NCI-H2029 (cell line): ENCODE measurements around the gene SLC66A2.
A peak's percentile ranks its signal among the peaks of the same experiment; 100 is the strongest.
"Not testable (repeated sequence)": the region's sequence is repeated elsewhere in the genome, so short reads cannot be mapped to it uniquely, and the experiment has no call there.

Source experiments
- DNase-seq: peaks from one replicate; lab custom pipeline; 2025; lab: John Stamatoyannopoulos, UW

Gene SLC66A2

GRCh38 chr18:79951545-79952455, at the start of gene SLC66A2:
TSS of gene SLC66A2 (minus strand) at chr18:79951653. CDS start at chr18:79950926, 727 bp downstream.
- DNase-seq: no peak

- no peak for DNase-seq
Measured at GRCh38 chr18:80000877-80001276, 49.4 kb upstream of the SLC66A2 start.

- not testable (repeated sequence) for DNase-seq
Measured at GRCh38 chr18:79999701-80000100, 48.2 kb upstream of the SLC66A2 start.

GRCh38 chr18:79991494-79991893, 40.0 kb upstream of the SLC66A2 start:
- no peak for DNase-seq

DNA sequence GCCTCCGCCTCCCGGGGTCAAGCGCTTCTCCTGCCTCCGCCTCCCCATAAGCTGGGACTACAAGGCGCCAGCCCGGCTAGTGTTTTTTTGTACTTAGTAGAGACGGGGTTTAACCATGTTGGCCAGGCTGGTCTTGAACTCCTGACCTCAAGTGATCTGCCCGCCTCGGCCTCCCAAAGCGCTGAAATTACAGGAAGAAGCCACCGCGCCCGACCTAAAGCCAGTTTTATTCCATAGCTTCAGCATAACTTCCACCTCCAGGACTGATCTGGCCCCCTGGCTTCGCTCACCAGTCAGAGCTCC, 37.7 kb upstream of the SLC66A2 start:
- no peak for DNase-seq

DNA sequence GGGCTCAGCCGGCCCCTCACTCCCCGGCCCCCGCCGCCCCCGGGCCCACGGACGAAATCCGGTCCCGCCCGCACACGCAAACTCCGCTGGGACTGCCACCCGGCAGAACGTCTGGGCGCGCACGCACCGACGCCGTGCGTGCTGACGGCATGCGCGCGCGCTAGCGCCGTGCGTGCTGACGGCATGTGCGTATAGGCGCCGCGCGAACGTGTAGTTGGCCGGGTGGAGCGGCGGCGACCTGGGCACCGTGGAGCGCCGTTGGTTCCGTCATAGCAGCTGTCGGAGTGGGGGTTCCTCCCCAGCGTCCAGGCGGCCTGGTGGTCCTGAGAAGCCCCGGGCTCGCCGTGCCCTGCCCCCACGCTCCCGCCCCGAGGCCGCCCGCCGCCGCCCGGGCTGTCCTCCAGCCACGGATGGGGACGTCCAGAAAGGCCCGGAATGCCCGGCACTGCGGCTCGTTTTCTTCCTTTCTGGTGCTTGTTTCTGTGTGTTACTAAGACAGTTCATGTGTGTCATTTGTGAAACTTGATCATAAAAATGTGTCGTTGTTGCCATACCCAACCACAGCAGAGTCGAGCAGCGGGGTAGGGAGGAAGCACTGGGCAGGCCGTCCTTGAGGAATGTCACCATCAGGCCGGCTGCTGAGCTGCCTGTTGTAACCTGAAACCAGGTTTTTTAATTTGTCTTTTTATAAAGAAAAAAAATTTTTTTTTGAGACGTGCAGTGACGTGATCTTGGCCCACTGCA, 37.2 kb upstream of the SLC66A2 start, which contains the start of gene TXNL4A:
Gene TXNL4A, minus strand, starts transcription at position 113 of the 744 bp plus-strand sequence. CDS start 171 bp downstream, outside the sequence.
- peak; percentile 52 for DNase-seq

DNA sequence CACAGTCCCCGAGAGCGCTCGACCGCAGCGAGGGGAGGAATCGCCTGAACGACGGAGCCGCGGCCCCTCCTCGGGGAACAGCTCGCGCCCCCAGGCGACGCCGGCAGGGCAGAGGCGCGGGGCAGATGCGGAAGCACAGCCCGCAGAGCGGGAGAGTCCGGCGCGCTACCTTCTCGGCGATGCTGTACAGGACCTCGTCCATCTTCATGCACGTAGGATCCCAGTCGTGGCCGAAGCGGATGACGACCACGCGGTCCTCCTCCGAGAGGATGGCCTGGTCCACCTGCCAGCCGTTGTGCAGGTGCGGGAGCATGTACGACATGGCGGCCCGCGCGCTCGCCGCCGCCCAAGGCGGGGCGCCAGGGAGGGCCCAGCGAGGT, 36.6 kb upstream of the SLC66A2 start:
- no peak for DNase-seq

DNA sequence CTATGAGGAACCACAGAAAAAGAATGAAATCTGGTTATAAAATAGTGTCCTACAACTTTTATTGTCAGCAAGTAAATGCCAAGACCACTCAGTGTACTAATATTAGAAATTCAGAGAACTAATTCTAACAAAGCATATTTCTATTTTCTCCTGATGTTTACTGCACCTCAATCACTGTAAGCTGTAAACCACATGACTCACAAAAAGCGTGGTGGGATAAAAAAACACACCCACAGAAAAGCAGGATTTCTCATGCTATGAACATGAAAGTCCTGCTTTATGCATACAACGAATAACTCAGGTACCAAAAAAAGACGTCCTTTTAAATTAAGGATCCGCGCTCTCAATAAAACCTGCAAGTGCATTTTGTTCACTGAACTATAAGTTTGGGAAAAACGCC, 36.1 kb upstream of the SLC66A2 start:
- DNase-seq: no peak

GRCh38 chr18:79986726-79987125, 35.3 kb upstream of the SLC66A2 start:
- no peak for DNase-seq

DNA sequence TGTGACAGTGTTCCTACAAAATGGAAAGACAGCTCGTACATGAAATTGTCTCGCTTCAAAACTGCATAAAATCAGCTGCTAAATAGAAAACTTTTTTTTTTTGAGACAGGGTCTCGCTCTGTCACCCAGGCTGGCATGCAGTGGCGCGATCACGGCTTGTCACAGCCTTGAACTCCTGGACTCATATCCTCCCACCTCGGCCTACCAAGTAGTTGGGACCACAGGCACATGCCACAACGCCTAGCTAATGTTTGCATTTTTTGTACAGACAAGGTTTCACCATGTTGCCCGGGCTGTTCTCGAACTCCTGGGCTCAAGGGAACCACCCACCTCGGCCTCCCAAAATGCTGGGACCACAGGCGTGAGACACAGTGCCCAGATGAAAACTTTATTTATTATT, 33.7 kb upstream of the SLC66A2 start:
- DNase-seq: no peak

GRCh38 chr18:79983793-79984192, 32.3 kb upstream of the SLC66A2 start:
- no peak for DNase-seq

- DNase-seq: no peak
Measured at GRCh38 chr18:79983253-79983652, 31.8 kb upstream of the SLC66A2 start.

- no peak for DNase-seq
Measured at GRCh38 chr18:79982736-79983135, 31.3 kb upstream of the SLC66A2 start.

- DNase-seq: no peak
Measured at GRCh38 chr18:79980585-79980984, 29.1 kb upstream of the SLC66A2 start.

- DNase-seq: no peak
Measured at GRCh38 chr18:79979843-79980242, 28.4 kb upstream of the SLC66A2 start.

GRCh38 chr18:79975985-79976680, 24.7 kb upstream of the SLC66A2 start:
- DNase-seq: no peak

GRCh38 chr18:79975043-79975442, 23.6 kb upstream of the SLC66A2 start:
- DNase-seq: no peak

DNA sequence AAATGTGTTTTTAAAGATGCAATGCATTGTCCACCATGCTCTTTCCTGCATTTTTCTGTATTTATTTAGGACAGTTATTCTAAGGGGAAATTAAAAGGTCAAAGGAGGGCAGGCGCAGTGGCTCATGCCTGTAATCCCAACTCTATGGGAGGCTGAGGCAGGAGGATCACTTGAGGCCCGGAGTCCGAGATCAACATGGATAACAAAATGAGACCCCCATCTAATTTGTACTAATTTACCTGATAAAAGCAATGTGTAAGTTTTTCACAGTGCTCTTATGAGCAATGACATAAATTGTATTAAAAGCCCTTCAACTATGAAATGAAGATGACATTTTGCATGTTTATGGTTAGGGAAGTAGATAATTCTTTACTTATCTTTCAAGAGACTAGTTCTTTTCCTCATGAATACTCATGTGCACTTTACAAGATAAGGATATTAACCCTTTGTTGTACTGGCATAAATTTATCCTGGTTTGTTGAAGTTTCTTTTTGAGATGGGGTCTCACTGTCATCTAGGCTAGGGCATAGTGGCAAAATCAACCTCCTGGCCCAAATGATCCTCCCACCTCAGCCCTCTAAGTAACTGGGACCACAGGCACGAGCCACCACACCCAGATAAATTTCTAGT, 22.7 kb upstream of the SLC66A2 start:
- DNase-seq: no peak

- no peak for DNase-seq
Measured at GRCh38 chr18:79973517-79973916, 22.1 kb upstream of the SLC66A2 start.

- no peak for DNase-seq
Measured at GRCh38 chr18:79972720-79973119, 21.3 kb upstream of the SLC66A2 start.

GRCh38 chr18:79971986-79972385, 20.5 kb upstream of the SLC66A2 start:
- no peak for DNase-seq
